ENCODE data around the gene MGAT5B.

DNA sequence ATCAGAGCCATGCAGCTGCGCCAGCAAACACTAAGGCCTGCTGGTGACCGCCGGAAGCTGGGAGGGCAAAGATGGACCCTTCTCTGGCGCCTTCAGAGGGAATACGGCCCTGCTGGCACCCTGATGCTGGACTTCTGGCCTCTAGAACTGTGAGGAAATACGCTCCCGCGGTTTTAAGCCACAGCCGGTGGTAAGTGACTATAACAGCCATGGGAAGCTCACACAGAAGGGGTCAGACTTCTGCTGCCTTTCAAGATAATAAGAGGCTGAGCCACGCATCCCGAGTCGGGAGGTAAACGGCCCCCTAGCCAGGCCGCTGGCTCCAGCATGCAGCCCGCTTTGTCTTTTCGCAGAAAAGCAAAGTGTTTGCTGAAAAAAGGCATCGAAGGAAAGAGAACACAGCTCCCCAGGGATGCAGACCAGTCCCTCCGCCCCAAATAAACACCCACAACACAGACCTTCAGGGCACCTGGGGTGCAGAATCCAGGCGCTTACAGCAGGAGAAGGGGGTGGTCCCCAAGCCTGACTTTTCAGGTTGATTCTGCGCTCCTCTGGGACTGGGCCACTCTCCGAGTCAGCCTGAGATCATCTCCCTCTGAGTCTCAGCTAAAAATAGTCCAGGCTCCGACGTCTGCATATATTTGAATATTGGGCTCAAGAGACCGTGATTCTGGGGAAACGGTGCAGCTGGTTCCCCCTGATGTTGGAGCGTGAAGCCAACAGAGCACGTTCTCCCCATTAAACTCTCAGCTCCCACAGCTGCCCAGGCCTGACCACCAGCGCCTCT lies 89.7 kb downstream of the MGAT5B start:
- TF ChIP-seq, protein P1, sequence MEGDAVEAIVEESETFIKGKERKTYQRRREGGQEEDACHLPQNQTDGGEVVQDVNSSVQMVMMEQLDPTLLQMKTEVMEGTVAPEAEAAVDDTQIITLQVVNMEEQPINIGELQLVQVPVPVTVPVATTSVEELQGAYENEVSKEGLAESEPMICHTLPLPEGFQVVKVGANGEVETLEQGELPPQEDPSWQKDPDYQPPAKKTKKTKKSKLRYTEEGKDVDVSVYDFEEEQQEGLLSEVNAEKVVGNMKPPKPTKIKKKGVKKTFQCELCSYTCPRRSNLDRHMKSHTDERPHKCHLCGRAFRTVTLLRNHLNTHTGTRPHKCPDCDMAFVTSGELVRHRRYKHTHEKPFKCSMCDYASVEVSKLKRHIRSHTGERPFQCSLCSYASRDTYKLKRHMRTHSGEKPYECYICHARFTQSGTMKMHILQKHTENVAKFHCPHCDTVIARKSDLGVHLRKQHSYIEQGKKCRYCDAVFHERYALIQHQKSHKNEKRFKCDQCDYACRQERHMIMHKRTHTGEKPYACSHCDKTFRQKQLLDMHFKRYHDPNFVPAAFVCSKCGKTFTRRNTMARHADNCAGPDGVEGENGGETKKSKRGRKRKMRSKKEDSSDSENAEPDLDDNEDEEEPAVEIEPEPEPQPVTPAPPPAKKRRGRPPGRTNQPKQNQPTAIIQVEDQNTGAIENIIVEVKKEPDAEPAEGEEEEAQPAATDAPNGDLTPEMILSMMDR (IDR thresholded peaks at IDR 0.05): no peak
- TF ChIP-seq EZH2phosphoT487 (IDR thresholded peaks at IDR 0.05): no peak
- peak; percentile 26 for TF ChIP-seq EZH2 (IDR thresholded peaks at IDR 0.05)
